Measurements from ENCODE around the gene GADD45G. TPM values are rescaled to one million over a fixed set of nuclear protein-coding genes. Genes with fewer than 3 reads are reported as not detected.

Gene GADD45G
- total RNA-seq, 1 experiment from 2014 or later = 7.7 TPM

GRCh38 chr9:89632192-89632733 is 27.5 kb downstream of the GADD45G start:
- H4K5ac ChIP-seq (ENCODE audit: insufficient read length, low read depth, low read length) = no peak overlapping the region
- H2AFZ ChIP-seq (ENCODE audit: low read length) = no peak overlapping the region
- no peak overlapping the region for H2BK15ac ChIP-seq (ENCODE audit: low read depth, low read length)
- H4K20me1 ChIP-seq (ENCODE audit: control insufficient read depth, insufficient read depth, insufficient read length) = no peaks in the 10 kb centered on the region
- Mint-ChIP-seq H3K27me3 (ENCODE audit: low read depth) (no peaks in the 10 kb centered on the region; the same call in none of the 2 replicates), H3K4me3 (no peak overlapping the region), H3K27ac (no peak overlapping the region), H3K9me3 (no peaks in the 10 kb centered on the region), H3K4me1 (peaks cover 18 to 19% of the 10 kb centered on the region in 2 experiments), H3K36me3 (ENCODE audit: insufficient read depth in 1 of 3, low read depth in 3 of 3) (no peaks in the 10 kb centered on the region)
- H3K18ac ChIP-seq (ENCODE audit: insufficient read length, low read depth, low read length) = no peak overlapping the region
- H2BK20ac ChIP-seq (ENCODE audit: low read depth, low read length, poor library complexity, severe bottlenecking) = no peak overlapping the region
- no peaks in the 10 kb centered on the region for H3K4me1 ChIP-seq (ENCODE audit: insufficient read depth, low read length)
- H3K79me1 ChIP-seq (ENCODE audit: insufficient read depth, low read depth, low read length, poor library complexity, severe bottlenecking) = no peaks in the 10 kb centered on the region
- no CpG with 5 or more reads among the region's 7 CpGs for WGBS (ENCODE audit: extremely low coverage, insufficient read length, low lambda C conversion rate)
- TF ChIP-seq CTCF (conservative IDR thresholded peaks at IDR 0.05) = no peak
- no peak overlapping the region for H3K27ac ChIP-seq (ENCODE audit: insufficient read length, low read depth, low read length)
- no peaks in the 10 kb centered on the region for H3K79me2 ChIP-seq (ENCODE audit: insufficient read depth, low read length)
- no peak overlapping the region for H3K4me2 ChIP-seq (ENCODE audit: insufficient read depth, insufficient read length, low read length)
- H2BK12ac ChIP-seq (ENCODE audit: insufficient read length, low read depth, low read length) = no peak overlapping the region
- no peaks in the 10 kb centered on the region for H3K23me2 ChIP-seq (ENCODE audit: insufficient read length, low read depth, low read length, poor library complexity, severe bottlenecking)
- no peak overlapping the region for H2BK120ac ChIP-seq (ENCODE audit: low read depth, low read length, poor library complexity, severe bottlenecking)
- no peak overlapping the region for H2AK5ac ChIP-seq (ENCODE audit: insufficient read length, low read length)
- H3K4ac ChIP-seq (ENCODE audit: low read depth, low read length) = no peak overlapping the region
- H2BK5ac ChIP-seq (ENCODE audit: insufficient read length, low read length) = no peak overlapping the region
- no peak overlapping the region for H4K8ac ChIP-seq (replicated peaks; ENCODE audit: insufficient read length, low read depth, low read length)
- DNase-seq = no peak
- H3T11ph ChIP-seq (ENCODE audit: low read length) = no peak overlapping the region
- H3K14ac ChIP-seq (ENCODE audit: insufficient read depth, low read length) = no peak overlapping the region
- no peak overlapping the region for H3K23ac ChIP-seq (ENCODE audit: insufficient read length, low read depth, low read length)
- no peak overlapping the region for H3K9ac ChIP-seq (ENCODE audit: extremely low read depth, insufficient read length, low read length)
- H4K91ac ChIP-seq (ENCODE audit: insufficient read length, low read depth, low read length) = no peak overlapping the region
- no peak overlapping the region for H3K56ac ChIP-seq (ENCODE audit: insufficient read length, low read depth, low read length)
- no peaks in the 10 kb centered on the region for H3K9me3 ChIP-seq (ENCODE audit: control insufficient read depth, low read depth, low read length)
- no peaks in the 10 kb centered on the region for H3K27me3 ChIP-seq (ENCODE audit: insufficient read depth, low read length)
